HUDEP-2 (cell line): ENCODE results near the gene PPM1H.
"Not testable (repeated sequence)": the region's sequence is repeated elsewhere in the genome, so short reads cannot be mapped to it uniquely, and the experiment has no call there.

Source experiments
- DNase-seq, 76 experiments: peaks; one replicate each; lab custom pipeline; 2025; ENCODE audit not compliant: unreplicated experiment in 76 of 76; lab: John Stamatoyannopoulos, UW

Gene PPM1H

GRCh38 chr12:62694632-62695031 lies 240.3 kb downstream of the PPM1H start:
- no peak for DNase-seq

- DNase-seq, result no peak
Observed at GRCh38 chr12:62694116-62694515, 240.8 kb downstream of the PPM1H start.

DNA sequence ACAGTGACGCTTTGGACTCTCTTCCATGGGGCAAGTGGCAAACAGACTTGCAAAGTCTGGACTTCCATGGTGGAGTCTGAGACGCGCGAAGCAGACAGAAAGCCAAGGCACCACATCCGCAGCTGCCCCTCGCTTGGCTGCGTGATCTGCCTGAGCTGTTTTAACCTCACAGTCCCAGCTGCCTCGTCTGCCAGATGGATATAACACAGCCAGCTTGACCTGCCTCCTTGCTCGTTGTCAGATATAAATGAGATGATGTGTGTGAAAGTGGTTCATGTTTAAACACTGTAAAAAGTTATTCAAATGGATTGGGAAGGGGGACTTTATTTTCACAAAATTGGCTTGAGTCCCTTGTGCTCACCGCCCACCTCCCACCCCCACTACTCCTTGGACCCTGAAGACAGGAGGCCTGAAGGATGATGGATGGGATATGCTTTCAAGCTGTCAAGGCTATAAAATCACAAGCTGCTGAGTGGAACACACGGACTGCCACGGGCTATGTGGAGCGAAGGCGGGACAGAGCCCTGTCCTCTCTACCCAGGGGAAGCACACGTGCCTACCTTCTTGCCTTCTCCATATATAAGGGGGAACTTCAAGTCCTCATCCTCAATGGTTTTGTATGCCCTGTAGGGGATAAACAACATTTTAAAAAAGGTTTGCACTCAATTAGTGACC lies 241.4 kb downstream of the PPM1H start:
- no peak for DNase-seq

GRCh38 chr12:62692884-62693283 lies 242.1 kb downstream of the PPM1H start:
- DNase-seq, result no peak

DNA sequence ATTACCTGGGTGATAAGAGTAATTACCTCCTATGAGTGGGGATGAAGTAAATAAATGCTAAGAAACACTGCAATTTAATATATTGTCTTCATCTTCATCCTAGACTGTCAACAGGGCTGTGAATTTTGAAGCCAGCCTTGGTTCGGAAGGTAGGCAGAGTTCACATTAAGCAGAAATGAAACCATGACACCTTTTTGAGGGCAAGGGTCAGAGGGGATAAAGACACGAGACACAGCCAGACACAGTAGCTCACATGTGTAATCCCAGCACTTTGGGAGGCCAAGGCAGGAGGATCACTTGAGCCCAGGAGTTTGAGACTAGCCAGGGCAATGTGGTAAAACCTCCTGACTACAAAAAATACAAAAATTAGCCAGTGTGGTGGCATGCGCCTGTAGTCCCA lies 243.6 kb downstream of the PPM1H start:
- DNase-seq, result no peak

DNA sequence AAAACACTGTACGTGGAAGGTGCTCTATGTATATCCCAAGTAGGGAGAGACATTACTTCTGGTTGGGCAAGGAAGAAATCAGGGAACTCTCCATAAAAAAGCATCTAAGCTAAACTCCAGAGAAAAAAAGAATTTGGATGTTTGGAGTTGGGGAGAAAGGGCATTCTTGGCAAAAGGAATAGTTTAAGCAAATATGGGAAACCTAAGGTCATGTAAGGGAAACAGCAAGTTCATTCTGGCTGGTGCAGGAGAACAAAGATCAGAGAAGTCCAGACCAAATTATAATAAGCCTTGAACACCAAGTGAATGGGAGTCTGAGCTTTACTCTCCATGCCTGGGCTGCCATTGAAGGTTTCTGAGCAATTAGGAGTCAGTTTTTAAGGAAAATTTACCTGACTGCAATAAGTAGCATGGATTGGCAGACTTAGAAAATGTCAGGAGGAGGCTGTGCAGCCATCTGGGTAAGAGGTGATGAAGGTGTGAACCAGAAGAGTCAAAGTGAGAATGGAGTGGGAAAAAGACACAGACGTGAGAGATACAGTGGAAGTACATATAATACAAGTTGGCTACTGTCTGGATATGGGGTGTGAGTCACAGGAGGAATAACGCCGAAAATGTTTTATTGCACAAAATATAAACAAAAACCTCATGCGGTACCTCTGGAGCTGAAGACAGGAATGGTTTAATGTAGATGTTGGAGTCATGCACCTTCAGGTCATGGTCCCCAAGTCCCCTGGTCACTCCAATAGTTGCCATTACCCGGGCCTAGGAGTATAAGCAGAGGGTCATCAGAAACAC lies 245.7 kb downstream of the PPM1H start:
- no peak for DNase-seq

- no peak for DNase-seq
Observed at GRCh38 chr12:62686938-62687337, 248.0 kb downstream of the PPM1H start.

- DNase-seq, result no peak
Observed at GRCh38 chr12:62684570-62685295, 250.2 kb downstream of the PPM1H start.

- no peak for DNase-seq
Observed at GRCh38 chr12:62683776-62684569, 251.0 kb downstream of the PPM1H start.

DNA sequence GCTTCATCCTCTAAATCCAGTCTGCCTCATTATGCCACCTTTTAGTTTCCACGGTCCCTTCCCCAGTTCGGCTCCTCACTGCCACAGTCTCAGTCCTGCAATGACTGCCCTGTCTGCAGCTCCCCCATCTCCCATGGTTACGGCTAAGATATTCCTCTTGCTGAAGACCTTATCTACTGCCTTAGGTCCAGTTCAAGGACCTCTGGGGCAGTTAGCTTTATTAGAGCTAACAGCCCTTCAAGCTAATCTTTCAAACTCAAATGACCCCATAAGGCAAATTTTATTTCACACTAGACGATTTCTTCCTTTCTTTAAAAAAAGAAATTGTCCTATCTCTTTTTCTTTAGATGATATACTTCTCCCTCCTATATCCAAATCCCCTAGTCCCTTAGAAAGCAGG lies 253.6 kb downstream of the PPM1H start:
- DNase-seq, result no peak

- no peak for DNase-seq
Observed at GRCh38 chr12:62679608-62680007, 255.3 kb downstream of the PPM1H start.

DNA sequence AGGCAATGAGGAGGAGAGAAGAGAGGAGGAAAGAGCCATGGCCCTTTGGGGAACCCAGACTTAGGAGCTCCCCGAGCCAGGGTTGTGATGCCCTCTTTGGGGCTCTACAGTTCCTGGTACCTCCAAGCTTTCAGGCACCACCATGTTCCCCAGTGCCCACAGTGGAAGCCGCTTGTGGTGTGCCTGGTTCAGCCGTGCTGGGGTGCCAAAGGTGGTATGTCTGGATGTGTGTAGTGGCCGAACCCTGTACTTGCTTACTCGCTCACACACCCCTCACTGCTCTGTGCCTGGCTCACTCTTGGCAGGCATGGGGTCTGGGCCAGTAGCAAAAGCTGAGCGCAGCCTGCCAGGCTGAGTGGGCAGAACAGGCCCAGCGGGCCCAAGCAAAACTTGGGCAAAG lies 257.6 kb downstream of the PPM1H start:
- no peak for DNase-seq

DNA sequence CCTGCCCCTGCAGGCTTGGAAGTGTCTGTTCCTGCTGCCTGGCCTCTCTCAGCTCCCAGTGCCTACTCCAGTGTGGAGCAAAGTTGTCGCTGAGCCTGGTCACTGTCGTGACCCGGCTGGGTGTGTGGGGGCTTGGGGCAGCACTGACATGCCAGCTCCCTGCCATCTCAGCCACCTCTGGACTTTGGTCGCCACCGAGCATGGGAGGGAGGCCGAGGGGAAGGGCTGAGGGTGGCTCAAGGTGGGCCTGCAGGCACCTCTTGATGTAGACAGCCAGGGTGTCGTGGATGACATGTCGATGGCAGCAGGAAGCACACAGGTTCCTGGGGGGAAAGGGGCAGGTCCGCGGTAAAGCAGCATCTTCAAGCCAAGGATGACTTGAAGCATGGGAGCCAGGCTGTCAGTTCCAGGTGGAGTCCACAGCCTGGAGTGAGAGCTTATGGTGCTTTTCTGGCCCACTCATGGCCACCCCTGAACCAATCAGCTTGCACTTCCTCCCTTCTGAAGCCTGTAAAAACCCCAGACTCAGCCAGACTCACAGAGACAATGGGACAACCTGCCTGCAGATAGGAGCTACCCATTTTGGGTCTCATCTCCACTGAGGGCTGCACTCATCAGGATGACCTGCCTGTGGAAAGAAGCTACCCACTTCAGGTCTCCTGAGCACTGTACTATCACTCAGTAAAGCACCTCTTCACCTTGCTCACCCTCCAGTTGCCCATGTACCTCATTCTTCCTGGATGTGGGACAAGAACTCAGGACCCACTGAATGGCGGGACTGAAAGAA lies 258.2 kb downstream of the PPM1H start:
- no peak for DNase-seq

DNA sequence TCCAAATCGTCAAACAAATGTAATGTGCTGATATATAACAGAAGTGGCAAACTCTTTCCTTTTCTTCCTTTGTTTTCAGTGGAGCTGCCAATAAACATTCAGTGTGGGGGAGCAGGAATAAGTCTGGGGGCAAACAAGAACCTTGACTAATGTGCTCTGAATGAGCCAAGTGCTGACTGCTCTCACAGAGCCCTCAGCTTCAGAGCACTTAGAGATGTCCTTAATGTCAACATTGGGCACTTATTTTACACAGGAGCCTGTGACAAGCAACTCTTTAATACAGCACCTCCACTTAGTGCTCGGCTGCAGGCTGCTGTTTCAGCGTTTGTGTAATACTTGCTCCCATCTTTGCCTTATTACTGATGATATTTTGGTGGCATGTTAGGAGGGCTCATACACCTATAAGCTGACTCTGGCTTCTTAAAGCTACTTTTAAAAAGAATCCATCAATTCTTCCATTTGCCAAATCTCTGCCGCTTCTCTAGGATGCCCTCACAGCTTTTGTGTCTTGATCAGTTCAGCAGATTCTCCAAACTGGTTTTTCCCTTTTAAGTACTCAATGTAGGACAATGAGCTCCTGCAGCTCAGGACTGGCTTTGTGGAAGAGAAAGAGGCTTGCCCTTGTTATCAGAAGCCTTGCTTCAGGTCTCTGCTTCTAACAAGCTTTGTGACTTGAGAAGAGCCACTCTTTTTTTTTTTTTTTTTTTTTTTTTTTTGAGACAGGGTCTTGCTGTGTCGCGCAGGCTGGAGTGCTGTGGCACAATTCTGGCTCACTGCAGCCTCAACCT lies 261.7 kb downstream of the PPM1H start:
- no peak for DNase-seq

GRCh38 chr12:62670986-62671720 lies 263.8 kb downstream of the PPM1H start:
- no peak for DNase-seq

DNA sequence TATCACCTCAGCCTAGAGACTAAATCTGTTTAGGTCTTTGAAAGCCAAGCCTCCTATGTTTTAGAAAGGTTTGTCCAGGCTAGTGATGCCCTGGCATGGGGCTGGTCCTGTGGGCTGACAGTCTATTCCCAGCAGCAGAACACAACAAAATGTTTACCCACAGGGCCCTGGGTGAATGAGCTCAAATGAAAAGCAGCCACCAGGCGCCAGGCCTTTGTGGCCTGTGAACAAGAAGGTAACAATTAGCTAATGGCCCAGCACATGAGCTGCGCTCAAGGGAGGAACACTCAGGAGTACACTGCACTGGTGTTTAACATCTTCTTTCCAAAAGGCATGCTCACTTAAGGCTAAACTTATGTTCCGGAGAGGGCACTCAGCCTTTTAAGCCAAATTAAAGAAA lies 266.2 kb downstream of the PPM1H start:
- DNase-seq, result no peak

DNA sequence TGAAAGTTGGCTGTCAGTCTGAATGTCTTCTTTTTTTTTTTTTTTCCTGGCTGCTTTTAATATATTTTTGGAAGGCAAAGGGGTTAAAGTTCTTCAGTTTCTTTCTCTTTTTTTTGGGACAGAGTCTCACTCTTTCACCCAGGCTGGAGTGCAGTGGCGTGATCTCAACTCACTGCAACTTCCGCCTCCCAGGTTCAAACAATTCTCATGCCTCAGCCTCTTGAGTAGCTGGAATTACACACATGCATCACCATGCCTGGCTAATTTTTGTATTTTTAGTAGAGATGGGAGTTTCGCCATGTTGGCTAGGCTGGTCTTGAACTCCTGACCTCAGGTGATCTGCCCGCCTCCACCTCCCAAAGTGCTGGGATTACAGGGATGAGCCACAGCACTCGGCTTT lies 270.0 kb downstream of the PPM1H start:
- not testable (repeated sequence) for DNase-seq

- no peak for DNase-seq
Observed at GRCh38 chr12:62660756-62661155, 274.2 kb downstream of the PPM1H start.
